Neural cell (in vitro differentiated cells): ENCODE data around the gene CTNNA1. TPM values are rescaled to one million over a fixed set of nuclear protein-coding genes. Genes with fewer than 3 reads are reported as not detected.

Experiments used
- H2AFZ ChIP-seq: fragments of 200-600, 300-800 bp; sonication (generic), shearing (Covaris generic); 2 replicates; pipeline ENCODE4 v1.6.0; 2014; ENCODE audit warnings: low read depth, mild to moderate bottlenecking, antibody characterized with exemption, low read length, moderate library complexity
- H3F3A ChIP-seq: fragments of 200-600 bp; shearing (Covaris generic); 2 replicates; pipeline ENCODE4 v1.6.1; 2016; ENCODE audit warnings: mild to moderate bottlenecking, moderate library complexity, mixed read lengths, antibody characterized with exemption, low read length; ENCODE audit not compliant: insufficient read depth, poor library complexity, severe bottlenecking
- H3K27ac ChIP-seq: fragments of 200-600, 300-800 bp; sonication (generic), shearing (Covaris generic); 2 replicates; pipeline ENCODE4 v1.5.1; 2014; ENCODE audit warnings: mild to moderate bottlenecking, low read length, moderate library complexity
- H3K27me3 ChIP-seq: fragments of 300-800, 200-600 bp; sonication (generic), shearing (Covaris generic); 2 replicates; pipeline ENCODE4 v1.6.0; 2014; ENCODE audit warnings: mild to moderate bottlenecking, low read depth, low read length, moderate library complexity; ENCODE audit not compliant: insufficient read depth
- H3K36me3 ChIP-seq: fragments of 300-800, 200-600 bp; sonication (generic), shearing (Covaris generic); 2 replicates; pipeline ENCODE4 v1.5.1; 2014; ENCODE audit warnings: mild to moderate bottlenecking, antibody characterized with exemption, low read length, moderate library complexity; ENCODE audit not compliant: insufficient read depth
- H3K4me2 ChIP-seq: fragments of 300-800, 200-600 bp; sonication (generic), shearing (Covaris generic); 2 replicates; pipeline ENCODE4 v1.6.0; 2014; ENCODE audit warnings: mild to moderate bottlenecking, low read length
- H3K4me3 ChIP-seq: fragments of 300-800, 200-600 bp; sonication (generic), shearing (Covaris generic); 2 replicates; pipeline ENCODE4 v1.5.1; 2014; ENCODE audit warnings: mild to moderate bottlenecking, low read length, moderate library complexity
- H3K79me2 ChIP-seq: fragments of 200-600 bp; shearing (Covaris generic); replicated peaks from 2 replicates; pipeline ENCODE4 v1.6.0; 2014; ENCODE audit warnings: mild to moderate bottlenecking, low read length, moderate library complexity; ENCODE audit not compliant: insufficient read depth
- H3K9ac ChIP-seq: fragments of 300-800, 200-600 bp; sonication (generic), shearing (Covaris generic); 2 replicates; pipeline ENCODE4 v1.6.1; 2016; ENCODE audit warnings: mild to moderate bottlenecking, low read length, mixed read lengths
- H3K9me2 ChIP-seq: fragments of 200-600 bp; shearing (Covaris generic); 2 replicates; pipeline ENCODE4 v1.6.1; 2016; ENCODE audit warnings: mild to moderate bottlenecking, low read length, mixed read lengths; ENCODE audit not compliant: insufficient read depth
- H3K9me3 ChIP-seq: fragments of 200-600, 300-800 bp; sonication (generic), shearing (Covaris generic); 2 replicates; pipeline ENCODE4 v1.6.1; 2016; ENCODE audit warnings: mild to moderate bottlenecking, mixed run types, low read length, moderate library complexity, mixed read lengths
- H4K20me1 ChIP-seq: fragments of 200-600 bp; shearing (Covaris generic); 2 replicates; pipeline ENCODE4 v1.6.1; 2016; ENCODE audit warnings: mild to moderate bottlenecking, mixed run types; ENCODE audit not compliant: insufficient read depth
- CTCF ChIP-seq: fragments of 450-650 bp; IDR thresholded peaks from 2 replicates; pipeline ENCODE4 v1.5.1; 2014; ENCODE audit warnings: antibody characterized with exemption, mild to moderate bottlenecking, moderate library complexity; ENCODE audit not compliant: poor library complexity, severe bottlenecking
- EP300 ChIP-seq: fragments of 450-650 bp; conservative IDR thresholded peaks from 2 replicates; pipeline ENCODE4 v1.6.1; 2014; ENCODE audit warnings: antibody characterized with exemption, mild to moderate bottlenecking, moderate library complexity; ENCODE audit not compliant: poor library complexity, severe bottlenecking
- EZH2 ChIP-seq: fragments of 200-600, 300-800 bp; shearing (Covaris generic), sonication (generic); IDR thresholded peaks from 2 replicates; pipeline ENCODE4 v1.6.1; 2014; ENCODE audit warnings: antibody characterized with exemption, low read length, borderline replicate concordance, mild to moderate bottlenecking; ENCODE audit not compliant: insufficient read depth, poor library complexity, severe bottlenecking
- MXI1 ChIP-seq: fragments of 450-650 bp; conservative IDR thresholded peaks from 2 replicates; pipeline ENCODE4 v1.6.1; 2014; ENCODE audit warnings: antibody characterized with exemption, mild to moderate bottlenecking; ENCODE audit not compliant: poor library complexity, severe bottlenecking
- POLR2AphosphoS5 ChIP-seq: IDR thresholded peaks from 2 replicates; pipeline ENCODE4 v1.6.1; 2012
- RAD21 ChIP-seq: fragments of 450-650 bp; conservative IDR thresholded peaks from 2 replicates; pipeline ENCODE4 v1.6.1; 2014; ENCODE audit warnings: antibody characterized with exemption, mild to moderate bottlenecking, moderate library complexity
- REST ChIP-seq: IDR thresholded peaks from 2 replicates; pipeline ENCODE4 v1.6.1; 2012; ENCODE audit warnings: borderline replicate concordance
- SMC3 ChIP-seq: fragments of 450-650 bp; conservative IDR thresholded peaks from 2 replicates; pipeline ENCODE4 v1.6.1; 2014; ENCODE audit warnings: antibody characterized with exemption, mild to moderate bottlenecking, moderate library complexity; ENCODE audit not compliant: poor library complexity
- TAF1 ChIP-seq: IDR thresholded peaks from 2 replicates; pipeline ENCODE4 v1.6.1; 2012; ENCODE audit warnings: low read depth
- polyA plus RNA-seq: library from polyadenylated mRNA; depleted of rRNA; stranded (reverse); fragments of >200 nt; gene quantifications from 2 replicates; pipeline ENCODE4 v1.2.3, GENCODE V29; 2014

Gene CTNNA1
- polyA plus RNA-seq, 1 donor from 2014 or later, result 87.9 TPM

- peak; percentile 24 for TF ChIP-seq EP300
- TF ChIP-seq MXI1, result peak; percentile 31
- peak; percentile 51 for TF ChIP-seq REST
- no peak for TF ChIP-seq CTCF
- TF ChIP-seq POLR2AphosphoS5, result no peak
- TF ChIP-seq EZH2, result no peak
- peak; percentile 29 for TF ChIP-seq SMC3
- peak; percentile 26 for TF ChIP-seq TAF1
- no peak for TF ChIP-seq RAD21
- Histone ChIP-seq H4K20me1 (no peaks in the 10 kb centered on the region), H3K9me3 (no peaks in the 10 kb centered on the region), H3K79me2 (peaks cover 41% of the 10 kb centered on the region), H3K4me2 (peak within 1 kb of the TSS; percentile 90), H3K27ac (peak within 1 kb of the TSS; percentile 91), H3F3A (no peaks in the 10 kb centered on the region), H3K4me3 (peak within 1 kb of the TSS; percentile 66), H2AFZ (peak within 1 kb of the TSS; percentile 25), H3K9me2 (no peaks in the 10 kb centered on the region), H3K36me3 (no peaks in the 10 kb centered on the region), H3K9ac (peak within 1 kb of the TSS; percentile 71), H3K27me3 (no peaks in the 10 kb centered on the region)
Observed at GRCh38 chr5:138874771-138875551, 121.7 kb downstream of the CTNNA1 start, which contains the start of gene LRRTM2. Gene LRRTM2 (minus strand): TSS chr5:138875335. CDS start chr5:138874911, 424 bp downstream.

GRCh38 chr5:138875552-138875875 is 122.3 kb downstream of the CTNNA1 start:
- TF ChIP-seq TAF1, result peak; percentile 18
- no peak for TF ChIP-seq SMC3
- no peaks in the 10 kb centered on the region for H3K9me2 ChIP-seq
- H3K4me2 ChIP-seq, result peak overlapping the region; percentile 90
- peak overlapping the region; percentile 91 for H3K27ac ChIP-seq
- peaks cover 38% of the 10 kb centered on the region for H3K79me2 ChIP-seq
- H3K4me3 ChIP-seq, result peak overlapping the region; percentile 66
- H3K36me3 ChIP-seq, result no peaks in the 10 kb centered on the region
- H3K9me3 ChIP-seq, result no peaks in the 10 kb centered on the region
- H3K9ac ChIP-seq, result peak overlapping the region; percentile 71
- H4K20me1 ChIP-seq, result no peaks in the 10 kb centered on the region
- no peaks in the 10 kb centered on the region for H3K27me3 ChIP-seq
- H2AFZ ChIP-seq, result peak overlapping the region; percentile 25
- H3F3A ChIP-seq, result no peaks in the 10 kb centered on the region
